Measurements from ENCODE around the gene ZNF682.

GRCh38 chr19:20078581-20079031, 39.3 kb upstream of the ZNF682 start:
- TF ChIP-seq CTCF (IDR thresholded peaks at IDR 0.05) (no peak), POLR2A (IDR thresholded peaks at IDR 0.05) (no peak)

Measured in body of pancreas (tissue), 4 donors.